ENCODE data around the gene TAT. TPM values are rescaled to one million over a fixed set of nuclear protein-coding genes. Genes with fewer than 3 reads are reported as not detected.
"Not testable (repeated sequence)": the region's sequence is repeated elsewhere in the genome, so short reads cannot be mapped to it uniquely, and the experiment has no call there.

TAT gene
- total and polyA plus RNA-seq, 10 of the 15 experiments (the other 5 are each of a cell fraction or from before 2014, with no cell fraction given): 0.01 to 0.44 (median 0.09) TPM; not detected in 4

- TF ChIP-seq, protein P1, sequence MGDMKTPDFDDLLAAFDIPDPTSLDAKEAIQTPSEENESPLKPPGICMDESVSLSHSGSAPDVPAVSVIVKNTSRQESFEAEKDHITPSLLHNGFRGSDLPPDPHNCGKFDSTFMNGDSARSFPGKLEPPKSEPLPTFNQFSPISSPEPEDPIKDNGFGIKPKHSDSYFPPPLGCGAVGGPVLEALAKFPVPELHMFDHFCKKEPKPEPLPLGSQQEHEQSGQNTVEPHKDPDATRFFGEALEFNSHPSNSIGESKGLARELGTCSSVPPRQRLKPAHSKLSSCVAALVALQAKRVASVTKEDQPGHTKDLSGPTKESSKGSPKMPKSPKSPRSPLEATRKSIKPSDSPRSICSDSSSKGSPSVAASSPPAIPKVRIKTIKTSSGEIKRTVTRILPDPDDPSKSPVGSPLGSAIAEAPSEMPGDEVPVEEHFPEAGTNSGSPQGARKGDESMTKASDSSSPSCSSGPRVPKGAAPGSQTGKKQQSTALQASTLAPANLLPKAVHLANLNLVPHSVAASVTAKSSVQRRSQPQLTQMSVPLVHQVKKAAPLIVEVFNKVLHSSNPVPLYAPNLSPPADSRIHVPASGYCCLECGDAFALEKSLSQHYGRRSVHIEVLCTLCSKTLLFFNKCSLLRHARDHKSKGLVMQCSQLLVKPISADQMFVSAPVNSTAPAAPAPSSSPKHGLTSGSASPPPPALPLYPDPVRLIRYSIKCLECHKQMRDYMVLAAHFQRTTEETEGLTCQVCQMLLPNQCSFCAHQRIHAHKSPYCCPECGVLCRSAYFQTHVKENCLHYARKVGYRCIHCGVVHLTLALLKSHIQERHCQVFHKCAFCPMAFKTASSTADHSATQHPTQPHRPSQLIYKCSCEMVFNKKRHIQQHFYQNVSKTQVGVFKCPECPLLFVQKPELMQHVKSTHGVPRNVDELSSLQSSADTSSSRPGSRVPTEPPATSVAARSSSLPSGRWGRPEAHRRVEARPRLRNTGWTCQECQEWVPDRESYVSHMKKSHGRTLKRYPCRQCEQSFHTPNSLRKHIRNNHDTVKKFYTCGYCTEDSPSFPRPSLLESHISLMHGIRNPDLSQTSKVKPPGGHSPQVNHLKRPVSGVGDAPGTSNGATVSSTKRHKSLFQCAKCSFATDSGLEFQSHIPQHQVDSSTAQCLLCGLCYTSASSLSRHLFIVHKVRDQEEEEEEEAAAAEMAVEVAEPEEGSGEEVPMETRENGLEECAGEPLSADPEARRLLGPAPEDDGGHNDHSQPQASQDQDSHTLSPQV (IDR thresholded peaks at IDR 0.05): no peak
- TF ChIP-seq NRF1 (conservative IDR thresholded peaks at IDR 0.05; ENCODE audit: low read depth, low read length) (no peak), BCL11A (IDR thresholded peaks at IDR 0.05; ENCODE audit: low read depth, low read length) (no peak), KLF5 (IDR thresholded peaks at IDR 0.05; ENCODE audit: partially characterized antibody) (no peak), KAT2A (conservative IDR thresholded peaks at IDR 0.05; ENCODE audit: control insufficient read depth, low read depth, low read length) (no peak), SMAD1 (IDR thresholded peaks at IDR 0.05; ENCODE audit: low read depth, partially characterized antibody) (no peak)
Measured at GRCh38 chr16:71562552-71562951, 14.3 kb downstream of the TAT start (continued).

- H3K36me3 ChIP-seq (ENCODE audit: control insufficient read depth in 2 of 2, insufficient read depth in 2 of 2, low read length in 1 of 2); ATAC-seq; DNase-seq (ENCODE audit: low read depth, low spot score); H3K9ac ChIP-seq (ENCODE audit: control insufficient read depth, insufficient read depth, low read length); H3K27me3 ChIP-seq (replicated peaks in 1 of 2; ENCODE audit: control insufficient read depth in 2 of 2, insufficient read depth in 2 of 2, low read length in 1 of 2); BruUV-seq (replicated peaks); H3K4me3 ChIP-seq; H3K4me2 ChIP-seq (ENCODE audit: control insufficient read depth, insufficient read depth); FAIRE-seq; H3K4me1 ChIP-seq (ENCODE audit: control insufficient read depth, insufficient read depth, low read length); H4K20me1 ChIP-seq (ENCODE audit: control insufficient read depth, insufficient read depth); POLR2A ChIA-PET; H3K9me3 ChIP-seq (replicated peaks; ENCODE audit: control insufficient read depth, insufficient read depth, low read length); H2AFZ ChIP-seq (ENCODE audit: control insufficient read depth, low read depth, low read length); in situ Hi-C loops (cut with MboI); H3K79me2 ChIP-seq (ENCODE audit: control insufficient read depth, insufficient read depth, low read length); SMC1A ChIA-PET (ENCODE audit: uncharacterized antibody, unreplicated experiment); H3K27ac ChIP-seq (ENCODE audit: control insufficient read depth, insufficient read depth): not testable (repeated sequence)
- ChIA-PET CTCF (interaction anchor here (1.2 to 12.8 kb wide), 3 partner anchors 13 to 48 kb away, joined by 3 to 312 read pairs (median 4); no protein-coding TSS in a partner anchor), RAD21 (ENCODE audit: unreplicated experiment) (interaction anchor here (1.5 kb wide), 1 partner anchor 49 kb away, joined by 4 read pairs; no protein-coding TSS in a partner anchor)
- intact Hi-C loops (cut with micrococcal nuclease; ENCODE audit: unreplicated experiment): loop anchor here (10.0 kb wide), 1 partner anchor 323 kb away; the partner anchor contains the start of gene ZNF821
- WGBS (ENCODE audit: insufficient coverage, insufficient replicate concordance, low lambda C conversion rate, missing lambda C conversion rate): 86% methylated on average over 8 of the region's 8 CpGs
Measured at GRCh38 chr16:71561886-71562285, 15.0 kb downstream of the TAT start.
